PC-3 (cell line): ENCODE data around the gene A3GALT2. TPM values are rescaled to one million over a fixed set of nuclear protein-coding genes. Genes with fewer than 3 reads are reported as not detected.

ENCODE experiments used
- ATAC-seq: fragments of 200-7000 bp; cut with Tn5 transposase; 2 replicates; pipeline ENCODE4 v1.9.1; 2020; ENCODE audit warnings: mild to moderate bottlenecking, moderate library complexity
- BruUV-seq: library from RNA; stranded (reverse); fragments of 400-500 nt; replicated peaks from 2 replicates; lab custom pipeline; 2021; lab: Mats Ljungman, UMichigan
- CTCF ChIA-PET: fragments of 300-600 bp; sonication (Branson Sonifier 250); formaldehyde crosslinking; loops from one replicate; lab custom pipeline; 2022; ENCODE audit warnings: antibody characterized with exemption; lab: Charles Lee
- POLR2A ChIA-PET: fragments of 300-600 bp; sonication (Branson Sonifier 250); formaldehyde crosslinking; loops from one replicate; lab custom pipeline; 2022; ENCODE audit warnings: antibody characterized with exemption; ENCODE audit not compliant: unreplicated experiment; lab: Charles Lee
- DNase-seq: peaks from one replicate; pipeline ENCODE4 v3.0.0-alpha.2; 2015
- H2AFZ ChIP-seq: fragments of 300-600 bp; sonication (generic); 2 replicates; pipeline ENCODE4 v1.6.0; 2016; ENCODE audit warnings: antibody characterized with exemption, low read length
- H3F3A ChIP-seq: fragments of 300-600 bp; sonication (generic); one replicate; pipeline ENCODE4 v1.6.0; 2017; ENCODE audit warnings: antibody characterized with exemption, low read length, control low read depth, mild to moderate bottlenecking; ENCODE audit not compliant: unreplicated experiment
- H3K27ac ChIP-seq: fragments of 300-600 bp; sonication (generic); 2 replicates; pipeline ENCODE4 v1.5.1; 2016; ENCODE audit warnings: mild to moderate bottlenecking, low read length
- H3K27me3 ChIP-seq: fragments of 300-600 bp; sonication (generic); 2 replicates; pipeline ENCODE4 v1.6.1; 2016; ENCODE audit warnings: low read length, mixed read lengths
- H3K36me3 ChIP-seq: fragments of 300-600 bp; sonication (generic); 2 replicates; pipeline ENCODE4 v1.6.1; 2016; ENCODE audit warnings: low read depth, mixed run types, low read length, mixed read lengths
- H3K4me1 ChIP-seq: fragments of 300-600 bp; sonication (generic); 2 replicates; pipeline ENCODE4 v1.5.1; 2016; ENCODE audit warnings: low read length; ENCODE audit not compliant: insufficient read depth
- H3K4me2 ChIP-seq: fragments of 300-600 bp; sonication (generic); 2 replicates; pipeline ENCODE4 v1.6.0; 2016; ENCODE audit warnings: low read length
- H3K4me3 ChIP-seq: fragments of 300-600 bp; sonication (generic); 2 replicates; pipeline ENCODE4 v1.5.1; 2016; ENCODE audit warnings: mild to moderate bottlenecking, low read length, mixed read lengths
- H3K79me2 ChIP-seq: fragments of 300-600 bp; sonication (generic); 2 replicates; pipeline ENCODE4 v1.6.1; 2017; ENCODE audit warnings: low read length, mixed read lengths
- H3K9ac ChIP-seq: fragments of 300-600 bp; sonication (generic); 2 replicates; pipeline ENCODE4 v1.6.0; 2016; ENCODE audit warnings: mild to moderate bottlenecking, low read length
- H3K9me2 ChIP-seq: fragments of 300-600 bp; sonication (generic); replicated peaks from 2 replicates; pipeline ENCODE4 v1.6.1; 2016; ENCODE audit warnings: mixed run types, low read length, mixed read lengths
- H3K9me3 ChIP-seq: fragments of 300-600 bp; sonication (generic); 2 replicates; pipeline ENCODE4 v1.6.1; 2016; ENCODE audit warnings: low read length, mixed read lengths
- H4K20me1 ChIP-seq: fragments of 300-600 bp; sonication (generic); 2 replicates; pipeline ENCODE4 v1.6.1; 2016; ENCODE audit warnings: low read length, mixed read lengths
- CTCF ChIP-seq: fragments of 300-600 bp; sonication (generic); conservative IDR thresholded peaks from 2 replicates; pipeline ENCODE4 v1.5.1; 2017; ENCODE audit warnings: antibody characterized with exemption, low read depth, mild to moderate bottlenecking, low read length
- EZH2 ChIP-seq: fragments of 300-600 bp; sonication (generic); IDR thresholded peaks from one replicate; pipeline ENCODE4 v1.6.1; 2017; ENCODE audit warnings: antibody characterized with exemption, mild to moderate bottlenecking, low read length; ENCODE audit not compliant: unreplicated experiment
- EZH2phosphoT487 ChIP-seq: fragments of 300-600 bp; sonication (generic); IDR thresholded peaks from 2 replicates; pipeline ENCODE4 v1.6.1; 2018; ENCODE audit warnings: mild to moderate bottlenecking, antibody characterized with exemption, low read length, borderline replicate concordance
- intact Hi-C: fragments of 100-400 bp; cut with micrococcal nuclease; formaldehyde crosslinking; loops from 2 replicates; pipeline ENCODE4 v1.9.0; 2023
- total RNA-seq: library from RNA; depleted of rRNA; stranded (reverse); fragments of >200 nt; gene quantifications from 2 replicates; pipeline ENCODE4 v1.2.3, GENCODE V29; 2014

A3GALT2 gene
- total RNA-seq, 1 experiment from 2014 or later = not detected

DNA sequence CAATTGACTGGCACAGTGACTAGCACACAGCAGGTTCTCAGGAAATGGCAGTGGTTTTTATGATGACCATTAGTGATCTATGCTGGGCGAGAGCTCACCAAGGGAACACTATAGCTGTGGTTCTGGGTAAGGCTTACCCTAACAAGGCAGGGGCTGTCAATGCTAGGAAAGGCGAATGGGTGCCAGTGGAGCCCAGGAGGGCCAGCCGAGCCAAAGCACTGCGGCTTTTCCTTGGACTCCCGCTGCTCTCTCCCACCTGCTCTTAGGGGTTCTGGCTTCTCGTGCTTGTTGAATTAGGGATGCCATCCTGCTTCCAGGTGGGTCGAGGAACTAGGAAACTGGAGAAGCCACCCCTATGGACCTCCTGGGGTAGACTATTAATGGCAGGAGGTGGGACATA lies 10.0 kb upstream of the A3GALT2 start:
- H3K79me2 ChIP-seq = peaks cover 43% of the 10 kb centered on the region
- BruUV-seq = no TSS peak
- H3K4me3 ChIP-seq = no peak overlapping the region
- H3K9me2 ChIP-seq = no peaks in the 10 kb centered on the region
- intact Hi-C loops = no loop called here
- TF ChIP-seq CTCF = no peak
- no peak for TF ChIP-seq EZH2phosphoT487
- no peak for TF ChIP-seq EZH2
- no peak overlapping the region for H3K9ac ChIP-seq
- DNase-seq (no peak), ATAC-seq (no peak)
- no peak overlapping the region for H3K27ac ChIP-seq
- peaks cover 46% of the 10 kb centered on the region for H4K20me1 ChIP-seq
- no peaks in the 10 kb centered on the region for H3K27me3 ChIP-seq
- H3K4me2 ChIP-seq = no peak overlapping the region
- ChIA-PET CTCF (no interaction called here), POLR2A (no interaction called here)
- H3K4me1 ChIP-seq = peaks cover 17% of the 10 kb centered on the region
- no peak overlapping the region for H2AFZ ChIP-seq
- H3F3A ChIP-seq = peaks cover 4% of the 10 kb centered on the region
- peaks cover 92% of the 10 kb centered on the region for H3K36me3 ChIP-seq
- no peaks in the 10 kb centered on the region for H3K9me3 ChIP-seq

DNA sequence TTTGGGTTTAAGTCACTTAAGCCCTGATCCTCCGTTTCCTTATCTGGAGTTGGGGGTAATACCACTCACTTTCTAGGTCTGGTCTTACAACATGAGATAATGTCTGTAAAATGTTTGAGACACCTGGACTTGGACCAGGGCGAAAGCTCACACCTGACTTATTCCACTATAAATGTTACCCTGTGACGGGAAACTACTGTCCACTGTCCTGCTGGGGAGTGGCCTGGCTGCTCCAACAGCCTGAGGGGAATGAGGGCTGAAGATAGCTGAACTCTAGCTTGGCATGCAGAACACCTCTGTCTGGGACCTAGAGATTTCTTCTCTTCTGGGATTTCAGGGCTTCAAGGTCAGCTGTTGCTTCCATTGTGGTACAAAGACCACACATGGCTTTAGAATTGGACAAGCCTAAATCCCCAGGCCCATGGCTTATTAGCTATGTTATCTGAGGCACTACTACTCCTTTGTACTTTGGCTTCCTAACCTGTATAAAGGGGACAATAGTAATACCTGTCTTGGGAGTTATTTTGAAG lies 9.5 kb upstream of the A3GALT2 start:
- Histone ChIP-seq H3K4me2 (no peak overlapping the region), H3K79me2 (peaks cover 40% of the 10 kb centered on the region), H3K27ac (no peak overlapping the region), H3K9me3 (no peaks in the 10 kb centered on the region), H3K9me2 (no peaks in the 10 kb centered on the region), H3F3A (peaks cover 4% of the 10 kb centered on the region), H3K4me1 (peaks cover 17% of the 10 kb centered on the region), H2AFZ (no peak overlapping the region), H3K36me3 (peaks cover 96% of the 10 kb centered on the region), H3K27me3 (no peaks in the 10 kb centered on the region), H3K9ac (no peak overlapping the region), H4K20me1 (peaks cover 44% of the 10 kb centered on the region), H3K4me3 (no peak overlapping the region)
- no TSS peak for BruUV-seq
- ATAC-seq (no peak), DNase-seq (no peak)
- ChIA-PET POLR2A (no interaction called here), CTCF (no interaction called here)
- TF ChIP-seq EZH2 = no peak
- TF ChIP-seq EZH2phosphoT487 = no peak
- no peak for TF ChIP-seq CTCF
- intact Hi-C loops = no loop called here

- CTCF ChIA-PET = no interaction called here
- H3K4me1 ChIP-seq = peaks cover 17% of the 10 kb centered on the region
Observed at GRCh38 chr1:33329600-33330305, 8.9 kb upstream of the A3GALT2 start.

More at GRCh38 chr1:33329600-33330305, 8.9 kb upstream of the A3GALT2 start:
- DNase-seq (no peak), ATAC-seq (no peak)
- Histone ChIP-seq H3K9me3 (no peaks in the 10 kb centered on the region), H3K9ac (no peak overlapping the region), H3K79me2 (peaks cover 33% of the 10 kb centered on the region), H3K4me3 (no peak overlapping the region), H3K27ac (no peak overlapping the region), H3K4me2 (no peak overlapping the region), H3K36me3 (peaks cover 96% of the 10 kb centered on the region), H4K20me1 (peaks cover 38% of the 10 kb centered on the region), H2AFZ (no peak overlapping the region), H3F3A (peaks cover 4% of the 10 kb centered on the region), H3K9me2 (no peaks in the 10 kb centered on the region), H3K27me3 (no peaks in the 10 kb centered on the region)
- BruUV-seq = no TSS peak
- no peak for TF ChIP-seq CTCF
- no peak for TF ChIP-seq EZH2phosphoT487
- POLR2A ChIA-PET = no interaction called here
- intact Hi-C loops = no loop called here
